ENCODE data around the gene FGD3.
"Not testable (repeated sequence)": the region's sequence is repeated elsewhere in the genome, so short reads cannot be mapped to it uniquely, and the experiment has no call there.

The FGD3 gene, protein sequence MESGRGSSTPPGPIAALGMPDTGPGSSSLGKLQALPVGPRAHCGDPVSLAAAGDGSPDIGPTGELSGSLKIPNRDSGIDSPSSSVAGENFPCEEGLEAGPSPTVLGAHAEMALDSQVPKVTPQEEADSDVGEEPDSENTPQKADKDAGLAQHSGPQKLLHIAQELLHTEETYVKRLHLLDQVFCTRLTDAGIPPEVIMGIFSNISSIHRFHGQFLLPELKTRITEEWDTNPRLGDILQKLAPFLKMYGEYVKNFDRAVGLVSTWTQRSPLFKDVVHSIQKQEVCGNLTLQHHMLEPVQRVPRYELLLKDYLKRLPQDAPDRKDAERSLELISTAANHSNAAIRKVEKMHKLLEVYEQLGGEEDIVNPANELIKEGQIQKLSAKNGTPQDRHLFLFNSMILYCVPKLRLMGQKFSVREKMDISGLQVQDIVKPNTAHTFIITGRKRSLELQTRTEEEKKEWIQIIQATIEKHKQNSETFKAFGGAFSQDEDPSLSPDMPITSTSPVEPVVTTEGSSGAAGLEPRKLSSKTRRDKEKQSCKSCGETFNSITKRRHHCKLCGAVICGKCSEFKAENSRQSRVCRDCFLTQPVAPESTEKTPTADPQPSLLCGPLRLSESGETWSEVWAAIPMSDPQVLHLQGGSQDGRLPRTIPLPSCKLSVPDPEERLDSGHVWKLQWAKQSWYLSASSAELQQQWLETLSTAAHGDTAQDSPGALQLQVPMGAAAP

DNA sequence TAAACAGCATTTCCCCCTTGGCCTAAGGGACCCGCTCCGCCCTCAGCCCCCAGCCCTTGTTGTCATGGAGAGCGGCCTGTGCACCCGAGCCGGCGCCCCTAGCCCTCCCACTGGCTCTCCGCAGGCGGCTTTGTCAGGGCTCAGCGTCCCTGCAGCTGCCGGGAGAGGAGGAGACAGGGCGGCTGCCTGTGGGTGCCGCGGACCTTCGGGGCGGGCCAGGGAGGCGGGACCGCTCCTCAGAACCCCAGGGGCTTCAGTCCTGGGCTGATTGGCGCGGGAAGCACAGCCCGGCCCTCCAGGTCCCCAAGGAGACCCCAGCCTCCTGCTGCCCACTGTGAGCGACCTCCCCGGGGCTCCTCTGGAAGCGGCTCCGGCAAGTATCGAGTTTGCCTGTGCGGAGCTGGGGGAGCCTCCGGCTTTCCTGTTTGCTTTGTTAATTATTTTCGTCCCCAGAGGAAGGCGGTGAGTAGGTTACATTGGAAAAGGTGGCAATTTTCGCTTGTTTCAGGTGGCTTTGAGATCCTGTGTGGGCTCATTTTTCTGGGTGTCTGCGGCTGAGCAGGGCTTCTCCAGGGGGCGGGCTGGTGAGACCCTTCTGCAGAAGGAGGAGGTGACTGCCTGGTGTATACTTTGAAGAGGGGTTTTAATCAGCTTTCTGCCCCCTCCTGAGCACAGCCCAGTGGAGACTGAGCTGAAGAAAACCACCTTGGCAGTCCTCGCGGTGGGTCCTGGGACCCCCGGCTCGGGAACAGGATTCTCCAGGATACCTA, at the start of gene FGD3:
Gene FGD3, plus strand, starts transcription at position 256 of the 770 bp plus-strand sequence. CDS start 28,734 bp downstream, outside the sequence.
- DNase-seq, result no peak

GRCh38 chr9:92905137-92905536, 42.2 kb upstream of the FGD3 start:
- DNase-seq, result not testable (repeated sequence)

DNA sequence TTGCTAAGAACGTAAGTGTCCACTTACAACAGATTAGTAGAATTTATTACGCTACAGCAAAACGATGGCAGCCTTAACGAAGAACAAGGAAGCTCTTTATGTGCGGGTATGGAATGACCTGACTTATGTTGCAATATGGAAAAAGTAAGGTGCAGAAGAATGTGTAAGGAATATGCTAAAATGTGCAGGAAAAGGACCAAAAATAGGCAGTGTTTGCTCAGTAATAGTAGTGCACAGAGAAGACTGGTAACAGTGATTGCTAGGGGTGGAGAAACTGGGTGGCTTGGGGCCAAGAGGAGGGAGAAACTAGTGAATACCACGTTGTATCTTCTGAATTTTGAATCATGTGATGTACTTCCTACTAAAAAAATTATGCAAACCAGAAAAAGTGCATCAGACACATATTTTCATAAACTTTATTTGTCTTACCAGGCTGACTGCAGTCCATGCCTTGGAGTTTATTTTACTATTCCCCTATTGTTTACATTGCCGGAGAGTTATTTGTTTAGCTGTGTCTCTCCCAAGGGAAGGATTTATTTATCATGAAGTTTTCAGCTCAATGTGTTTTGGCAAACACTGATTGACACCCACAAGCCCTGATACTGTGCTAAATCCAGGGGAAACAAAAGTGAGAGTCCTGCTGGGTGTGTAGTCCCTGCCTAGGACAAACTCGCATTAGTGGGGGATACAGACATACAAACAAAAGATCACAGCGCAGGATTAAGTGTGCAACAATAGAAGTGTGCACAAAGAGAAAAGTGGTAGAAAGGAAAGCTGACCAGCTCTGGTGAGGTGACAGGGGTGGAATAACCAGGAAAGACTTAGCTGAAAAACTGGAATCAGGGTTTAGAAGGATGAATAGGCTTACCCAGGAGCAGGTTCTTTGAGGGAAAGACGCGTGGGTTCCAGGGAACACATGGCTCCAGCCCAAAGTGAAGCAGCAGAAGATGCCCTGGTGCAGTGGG, 35.5 kb upstream of the FGD3 start:
- no peak for DNase-seq

GRCh38 chr9:92917176-92917800, 30.0 kb upstream of the FGD3 start:
- no peak for DNase-seq

GRCh38 chr9:92920437-92920836, 26.9 kb upstream of the FGD3 start:
- no peak for DNase-seq

GRCh38 chr9:92931606-92932005, 15.7 kb upstream of the FGD3 start:
- no peak for DNase-seq

- DNase-seq, result no peak
These were observed 13.0 kb upstream of the FGD3 start for GRCh38 chr9:92934321-92934720.

DNA sequence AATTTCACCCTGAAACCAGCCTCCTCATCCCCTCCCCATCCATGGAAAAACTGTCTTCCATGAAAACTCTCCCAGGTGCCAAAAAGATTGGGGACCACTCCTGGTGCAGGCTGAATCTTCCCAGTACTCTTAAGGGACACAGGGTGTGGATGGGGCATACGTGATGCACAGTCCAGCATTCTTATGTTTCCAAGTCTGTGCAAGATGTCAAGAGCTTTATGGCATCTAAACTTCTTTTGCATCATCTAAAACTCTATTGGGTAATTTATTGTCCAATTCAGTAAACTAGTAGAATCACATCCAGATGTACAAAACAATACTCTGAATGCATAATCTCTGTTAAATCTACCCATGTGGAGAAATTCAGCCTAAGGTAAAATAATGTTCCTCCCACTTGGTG, 9.3 kb upstream of the FGD3 start:
- no peak for DNase-seq

- DNase-seq, result no peak
These were observed 5.5 kb upstream of the FGD3 start for GRCh38 chr9:92941861-92942260.

GRCh38 chr9:92942688-92943616, 4.4 kb upstream of the FGD3 start:
- no peak for DNase-seq

DNA sequence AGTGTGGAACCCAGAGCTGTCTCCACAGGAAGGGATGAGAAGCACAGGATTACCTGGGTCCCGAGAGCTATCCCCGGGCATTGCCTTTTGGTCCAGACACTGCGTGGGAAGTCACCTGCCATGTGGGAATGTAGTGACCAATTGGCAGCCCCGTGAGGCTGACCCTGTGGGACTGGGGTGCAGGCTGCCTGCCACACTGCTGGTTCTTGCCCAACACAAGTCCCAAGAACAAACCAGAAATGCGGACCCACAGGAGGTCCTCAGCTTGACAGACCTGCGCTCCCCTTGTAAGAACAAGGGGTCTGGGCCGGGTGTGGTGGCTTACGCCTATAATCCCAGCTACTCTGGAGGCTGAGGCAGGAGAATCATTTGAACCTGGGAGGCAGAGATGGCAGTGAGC, 2.4 kb upstream of the FGD3 start:
- DNase-seq, result no peak

DNA sequence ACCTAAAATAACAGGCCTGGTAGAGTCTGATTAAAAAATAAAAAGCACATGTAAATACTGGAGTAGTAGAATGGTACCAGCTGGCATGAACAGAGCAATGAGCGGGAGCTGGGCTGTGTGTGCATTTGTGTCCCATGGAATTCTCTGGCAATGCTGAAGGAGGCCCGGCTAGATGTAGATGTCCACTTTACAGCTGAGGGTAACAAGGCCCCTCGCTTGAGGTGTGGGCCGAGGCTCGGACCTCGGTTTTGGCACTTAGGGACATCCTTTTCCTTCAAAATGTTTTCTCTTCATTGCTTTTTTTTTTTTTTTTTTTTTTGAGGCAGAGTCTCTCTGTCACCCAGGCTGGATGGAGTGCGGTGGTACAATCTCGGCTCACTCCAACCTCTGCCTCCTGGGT, 1.5 kb upstream of the FGD3 start:
- no peak for DNase-seq

DNA sequence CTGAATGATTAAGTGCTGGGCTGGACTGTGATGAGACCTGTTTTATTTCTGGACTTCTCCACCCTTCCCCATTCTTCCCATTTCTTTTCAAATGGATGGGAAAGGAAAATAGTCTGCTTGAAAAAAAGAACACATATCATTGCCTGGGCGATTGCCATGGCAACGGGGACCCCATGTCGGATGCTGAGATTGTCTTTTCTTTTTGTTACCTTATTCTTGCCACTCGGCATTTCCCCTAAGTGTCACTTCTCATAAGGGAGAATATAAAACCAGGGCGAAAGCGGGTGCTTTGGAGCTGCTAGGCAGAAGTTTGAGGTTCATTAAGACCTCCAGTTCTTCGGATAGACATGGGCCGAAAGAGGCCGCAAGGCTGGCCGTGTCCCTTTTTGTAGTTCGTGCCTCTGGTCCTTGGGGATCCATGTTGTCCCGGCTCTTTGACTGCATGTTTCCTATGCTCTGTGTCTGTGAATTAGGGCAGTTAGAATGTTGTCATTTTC, 763 bp downstream of the FGD3 start:
- DNase-seq, result no peak

GRCh38 chr9:92948632-92949031, 1.3 kb downstream of the FGD3 start:
- DNase-seq, result no peak

GRCh38 chr9:92949266-92949982, 2.1 kb downstream of the FGD3 start:
- no peak for DNase-seq

GRCh38 chr9:92950359-92950955, 3.1 kb downstream of the FGD3 start:
- no peak for DNase-seq

GRCh38 chr9:92952906-92953610, 5.7 kb downstream of the FGD3 start:
- no peak for DNase-seq

DNA sequence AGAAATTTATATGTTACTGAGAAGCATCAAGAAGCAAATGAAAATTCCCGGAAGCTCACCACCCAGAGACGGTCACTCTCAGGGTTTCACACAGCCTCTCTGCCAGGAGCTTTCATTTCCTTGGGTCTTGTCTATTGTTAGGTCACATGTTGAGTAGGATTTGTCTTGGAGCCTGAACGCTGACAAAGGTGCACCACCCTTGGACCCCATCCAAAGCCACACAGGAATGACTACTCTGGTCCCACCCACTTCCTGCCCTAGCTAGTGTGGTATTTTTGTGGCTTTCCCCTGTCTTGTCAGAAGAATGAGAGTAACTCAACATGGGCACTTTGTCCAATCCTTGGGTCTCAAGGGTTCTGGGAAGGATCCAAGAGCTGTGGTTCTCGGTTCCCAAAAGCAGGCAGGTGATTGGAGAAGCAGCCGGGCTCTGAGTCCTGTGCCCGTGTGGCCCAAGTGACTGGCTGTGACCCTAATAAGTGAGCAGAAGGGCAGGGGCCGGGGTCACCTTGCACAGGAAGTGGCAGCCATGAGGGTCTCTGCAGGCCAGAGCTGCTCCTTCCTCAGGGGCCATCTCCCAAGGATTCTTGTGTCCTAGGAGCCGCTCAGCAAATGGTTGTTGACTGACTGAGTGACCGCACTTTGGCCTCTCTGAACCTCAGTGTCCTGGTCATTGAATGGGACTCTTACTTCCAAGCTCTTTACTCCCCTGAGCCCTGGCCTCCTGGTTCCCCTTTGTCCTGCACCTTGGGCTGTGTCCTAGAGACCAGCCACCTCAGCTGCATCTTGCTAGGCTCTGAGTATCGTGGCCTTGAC, 6.9 kb downstream of the FGD3 start:
- DNase-seq, result no peak
